Measurements from ENCODE around the gene ECI2. TPM values are rescaled to one million over a fixed set of nuclear protein-coding genes. Genes with fewer than 3 reads are reported as not detected.

Gene ECI2
- total and polyA plus RNA-seq, 2 experiments from 2014 or later = 63.7 to 102 TPM

GRCh38 chr6:4180652-4181255 is 45.4 kb upstream of the ECI2 start:
- H3K4me3 ChIP-seq = no peak overlapping the region
- H4K20me1 ChIP-seq (replicated peaks; ENCODE audit: insufficient read depth) = no peaks in the 10 kb centered on the region
- H3K36me3 ChIP-seq (ENCODE audit: insufficient read depth) = no peaks in the 10 kb centered on the region
- no peaks in the 10 kb centered on the region for H3K9me2 ChIP-seq (ENCODE audit: insufficient read depth)
- no peaks in the 10 kb centered on the region for H3K9me3 Mint-ChIP-seq
- peak overlapping the region; percentile 78; the same call in 1 of the 2 replicates for H2AFZ ChIP-seq
- H3F3A ChIP-seq (replicated peaks; ENCODE audit: low read depth) = no peaks in the 10 kb centered on the region
- no peaks in the 10 kb centered on the region for H3K79me2 ChIP-seq (replicated peaks; ENCODE audit: insufficient read depth)
- H3K36me3 Mint-ChIP-seq (ENCODE audit: low read depth) = no peaks in the 10 kb centered on the region; the same call in 2 of the 3 replicates
- H3K27ac Mint-ChIP-seq = 0 out of 2 replicates have a peak overlapping the region, but pooled peaks have one; percentile 20
- H3K4me2 ChIP-seq = no peak overlapping the region
- no peaks in the 10 kb centered on the region for H3K4me1 ChIP-seq (ENCODE audit: insufficient read depth)
- H3K4me1 Mint-ChIP-seq = peaks cover 3% of the 10 kb centered on the region; the same call in 1 of the 3 replicates
- TF ChIP-seq POLR2AphosphoS5 (IDR thresholded peaks at IDR 0.05; ENCODE audit: low read depth) = no peak
- TF ChIP-seq ZNF114 (CRISPR knock-in tag; IDR thresholded peaks at IDR 0.05) = no peak
- TF ChIP-seq EZH2phosphoT487 (IDR thresholded peaks at IDR 0.05; ENCODE audit: unreplicated experiment) = no peak
- no peak for TF ChIP-seq EZH2 (IDR thresholded peaks at IDR 0.05; ENCODE audit: low read depth, unreplicated experiment)
- TF ChIP-seq REST (IDR thresholded peaks at IDR 0.05; ENCODE audit: unreplicated experiment) = no peak
- no peak for TF ChIP-seq CTCF (conservative IDR thresholded peaks at IDR 0.05; ENCODE audit: low read depth in 2 of 2)
- TF ChIP-seq ZNF462 (CRISPR knock-in tag; IDR thresholded peaks at IDR 0.05) = no peak
- no peak for TF ChIP-seq ZNF331 (CRISPR knock-in tag; IDR thresholded peaks at IDR 0.05; ENCODE audit: low read depth)
- no peak for TF ChIP-seq NANOG (IDR thresholded peaks at IDR 0.05; ENCODE audit: borderline replicate concordance)
- no peak for TF ChIP-seq STAT1 (IDR thresholded peaks at IDR 0.05; ENCODE audit: unreplicated experiment)
- TF ChIP-seq JUNB (IDR thresholded peaks at IDR 0.05; ENCODE audit: unreplicated experiment) = no peak
- no peak for TF ChIP-seq ETS1 (IDR thresholded peaks at IDR 0.05)
- TF ChIP-seq CREB1 (CRISPR knock-in tag; IDR thresholded peaks at IDR 0.05; ENCODE audit: low read depth) = no peak
- H3K4me3 Mint-ChIP-seq = no peak overlapping the region
- no peaks in the 10 kb centered on the region for H3K27me3 ChIP-seq (ENCODE audit: insufficient read depth)
- no peaks in the 10 kb centered on the region for H3K27me3 Mint-ChIP-seq (ENCODE audit: insufficient read depth, low read depth, poor library complexity)
- H3K27ac ChIP-seq (ENCODE audit: low read depth) = no peak overlapping the region
- peak; percentile 92 for ATAC-seq
- DNase-seq (ENCODE audit: low spot score) = peak; percentile 78

Measured in GM23338 (cell line).